ENCODE data around the gene LCE2C. TPM values are rescaled to one million over a fixed set of nuclear protein-coding genes. Genes with fewer than 3 reads are reported as not detected.

Gene LCE2C
- polyA plus RNA-seq, 2 of the 4 experiments (the other 2 are of a cell fraction) = not detected

GRCh38 chr1:152646656-152647055 is 28.4 kb upstream of the LCE2C start:
- TF ChIP-seq MAZ (IDR thresholded peaks at IDR 0.05; ENCODE audit: borderline replicate concordance, low read depth, low read length) (no peak), JUN (IDR thresholded peaks at IDR 0.05) (no peak), RARB (CRISPR knock-in tag; IDR thresholded peaks at IDR 0.05) (no peak), SREBF2 (IDR thresholded peaks at IDR 0.05) (no peak), TFCP2L1 (CRISPR knock-in tag; IDR thresholded peaks at IDR 0.05) (no peak), RAD21 (conservative IDR thresholded peaks at IDR 0.05 in 1 of 2, IDR thresholded peaks at IDR 0.05 in 1 of 2) (no peak), NPAS2 (CRISPR knock-in tag; IDR thresholded peaks at IDR 0.05; ENCODE audit: borderline replicate concordance) (no peak), HOXB5 (CRISPR knock-in tag; IDR thresholded peaks at IDR 0.05) (no peak), POLR2AphosphoS2 (conservative IDR thresholded peaks at IDR 0.05; ENCODE audit: low read length) (no peak), REST (IDR thresholded peaks at IDR 0.05) (no peak), HDAC2 (IDR thresholded peaks at IDR 0.05) (no peak), JUNB (IDR thresholded peaks at IDR 0.05) (no peak), ELK1 (IDR thresholded peaks at IDR 0.05; ENCODE audit: low read depth, low read length) (no peak)
- ATAC-seq (no peak), FAIRE-seq (no peak), DNase-seq (ENCODE audit: low read depth in 1 of 2, low spot score in 1 of 2) (no peak)
- Histone ChIP-seq H3K27ac (no peak overlapping the region), H3K9me3 (no peaks in the 10 kb centered on the region), H3K4me2 (no peak overlapping the region), H3K4me1 (no peaks in the 10 kb centered on the region), H3K4me3 (no peak overlapping the region)
- ChIA-PET POLR2A (no interaction called here), CTCF (interaction anchor here (1.2 to 6.7 kb wide), 2 partner anchors 8 to 63 kb away, joined by 3 to 34 read pairs; no protein-coding TSS in a partner anchor)

GRCh38 chr1:152654110-152654509 is 21.0 kb upstream of the LCE2C start:
- Histone ChIP-seq H3K9me3 (no peaks in the 10 kb centered on the region), H3K4me2 (0 out of 3 replicates have a peak overlapping the region, but pooled peaks have one; percentile 28), H3K27ac (no peak overlapping the region), H3K4me3 (no peak overlapping the region), H3K4me1 (no peaks in the 10 kb centered on the region)
- FAIRE-seq (no peak), DNase-seq (ENCODE audit: low read depth in 1 of 2, low spot score in 1 of 2) (peak; percentile 47 to 62), ATAC-seq (peak; percentile 88 to 95)
- WGBS (ENCODE audit: missing lambda C conversion rate) = 25% methylated on average over 10 of the region's 10 CpGs
- CTCF ChIA-PET = interaction anchor here (0.6 to 4.6 kb wide), 39 partner anchors 9 to 1944 kb away, joined by 3 to 37 read pairs (median 3); partner anchors contain the start of genes LCE2C and LCE2D
- POLR2A ChIA-PET = no interaction called here
- TF ChIP-seq TP53 (CRISPR knock-in tag; IDR thresholded peaks at IDR 0.05) (no peak), FOXS1 (CRISPR knock-in tag; IDR thresholded peaks at IDR 0.05) (no peak), E2F6 (IDR thresholded peaks at IDR 0.05; ENCODE audit: borderline replicate concordance, low read depth) (no peak), CBX2 (IDR thresholded peaks at IDR 0.05; ENCODE audit: borderline replicate concordance, low read depth) (no peak), GATA3 (IDR thresholded peaks at IDR 0.05; ENCODE audit: borderline replicate concordance) (no peak), CHD4 (IDR thresholded peaks at IDR 0.05; ENCODE audit: borderline replicate concordance) (no peak), USF2 (IDR thresholded peaks at IDR 0.05) (no peak), KDM5A (IDR thresholded peaks at IDR 0.05) (no peak), RAD21 (conservative IDR thresholded peaks at IDR 0.05 in 1 of 2, IDR thresholded peaks at IDR 0.05 in 1 of 2) (peak; percentile 61 to 69), KDM1A (IDR thresholded peaks at IDR 0.05; ENCODE audit: low read depth) (no peak), REST (IDR thresholded peaks at IDR 0.05) (no peak), RARB (CRISPR knock-in tag; IDR thresholded peaks at IDR 0.05) (no peak), CTCF (IDR thresholded peaks at IDR 0.05) (peak; percentile 68), POLR2A (IDR thresholded peaks at IDR 0.05; ENCODE audit: low read length) (no peak), SMC3 (IDR thresholded peaks at IDR 0.05) (peak; percentile 58), SREBF2 (IDR thresholded peaks at IDR 0.05) (no peak)

Data from A549 (cell line).